ENCODE data around the gene TRERF1. TPM values are rescaled to one million over a fixed set of nuclear protein-coding genes. Genes with fewer than 3 reads are reported as not detected.

TRERF1 gene
- total RNA-seq, 1 donor from 2014 or later = 8.3 TPM

GRCh38 chr6:42304053-42304712 lies 147.5 kb downstream of the TRERF1 start:
- H3K79me2 ChIP-seq (ENCODE audit: low read depth) = peaks cover 37% of the 10 kb centered on the region
- H2AFZ ChIP-seq (replicated peaks) = no peak overlapping the region
- H3K27ac ChIP-seq = no peak overlapping the region
- Mint-ChIP-seq H3K4me3 (no peak overlapping the region), H3K27me3 (ENCODE audit: insufficient read depth, low read depth) (no peaks in the 10 kb centered on the region), H3K27ac (no peak overlapping the region), H3K9me3 (no peaks in the 10 kb centered on the region), H3K4me1 (peaks cover 15% of the 10 kb centered on the region), H3K36me3 (peaks cover 6% of the 10 kb centered on the region)
- no peaks in the 10 kb centered on the region for H3K27me3 ChIP-seq
- no peak overlapping the region for H3K4me2 ChIP-seq
- peaks cover 5% of the 10 kb centered on the region for H3K4me1 ChIP-seq
- no peak overlapping the region for H3K4me3 ChIP-seq
- no peak for TF ChIP-seq EZH2phosphoT487 (IDR thresholded peaks at IDR 0.05)
- TF ChIP-seq CTCF (IDR thresholded peaks at IDR 0.05) = no peak
- no peak for TF ChIP-seq EZH2 (IDR thresholded peaks at IDR 0.05)
- peak; percentile 44 for DNase-seq (ENCODE audit: low spot score)
- peaks cover 8% of the 10 kb centered on the region for H3F3A ChIP-seq (ENCODE audit: low read depth)
- H3K9me3 ChIP-seq (ENCODE audit: low read depth) = no peaks in the 10 kb centered on the region
- no peaks in the 10 kb centered on the region for H3K36me3 ChIP-seq
- H4K20me1 ChIP-seq (ENCODE audit: low read depth) = peaks cover 16% of the 10 kb centered on the region
- no peak overlapping the region for H3K9ac ChIP-seq

- Histone ChIP-seq H3K27me3 (no peaks in the 10 kb centered on the region), H3K79me2 (ENCODE audit: low read depth) (peaks cover 22% of the 10 kb centered on the region), H2AFZ (replicated peaks) (no peak overlapping the region), H3K9ac (no peak overlapping the region), H3K4me2 (no peak overlapping the region), H3K27ac (no peak overlapping the region), H3F3A (ENCODE audit: low read depth) (peaks cover 8% of the 10 kb centered on the region), H3K4me1 (no peaks in the 10 kb centered on the region), H3K4me3 (no peak overlapping the region), H3K9me3 (ENCODE audit: low read depth) (no peaks in the 10 kb centered on the region), H4K20me1 (ENCODE audit: low read depth) (peaks cover 15% of the 10 kb centered on the region), H3K36me3 (no peaks in the 10 kb centered on the region)
- peaks cover 15% of the 10 kb centered on the region for H3K4me1 Mint-ChIP-seq
- no peaks in the 10 kb centered on the region for H3K27me3 Mint-ChIP-seq (ENCODE audit: insufficient read depth, low read depth)
- peaks cover 8% of the 10 kb centered on the region for H3K36me3 Mint-ChIP-seq
- DNase-seq (ENCODE audit: low spot score) = no peak
- H3K9me3 Mint-ChIP-seq = no peaks in the 10 kb centered on the region
- no peak for TF ChIP-seq EZH2phosphoT487 (IDR thresholded peaks at IDR 0.05)
- no peak for TF ChIP-seq CTCF (IDR thresholded peaks at IDR 0.05)
- TF ChIP-seq EZH2 (IDR thresholded peaks at IDR 0.05) = no peak
- no peak overlapping the region for H3K4me3 Mint-ChIP-seq
- H3K27ac Mint-ChIP-seq = no peak overlapping the region
Observed at GRCh38 chr6:42302411-42302810, 149.3 kb downstream of the TRERF1 start.

- H3F3A ChIP-seq (ENCODE audit: low read depth) = peaks cover 8% of the 10 kb centered on the region
- no peak overlapping the region for H3K27ac ChIP-seq
- no peaks in the 10 kb centered on the region for H3K27me3 Mint-ChIP-seq (ENCODE audit: insufficient read depth, low read depth)
- peaks cover 9% of the 10 kb centered on the region for H3K36me3 Mint-ChIP-seq
- H3K4me3 Mint-ChIP-seq = no peak overlapping the region
- no peaks in the 10 kb centered on the region for H3K36me3 ChIP-seq
- H3K4me3 ChIP-seq = no peak overlapping the region
- peaks cover 15% of the 10 kb centered on the region for H4K20me1 ChIP-seq (ENCODE audit: low read depth)
- H3K4me1 Mint-ChIP-seq = peaks cover 15% of the 10 kb centered on the region
- no peak overlapping the region for H3K9ac ChIP-seq
- H3K9me3 ChIP-seq (ENCODE audit: low read depth) = no peaks in the 10 kb centered on the region
- no peak overlapping the region for H2AFZ ChIP-seq (replicated peaks)
- peaks cover 18% of the 10 kb centered on the region for H3K79me2 ChIP-seq (ENCODE audit: low read depth)
- H3K27me3 ChIP-seq = no peaks in the 10 kb centered on the region
- DNase-seq (ENCODE audit: low spot score) = no peak
- H3K9me3 Mint-ChIP-seq = no peaks in the 10 kb centered on the region
- no peak overlapping the region for H3K27ac Mint-ChIP-seq
- TF ChIP-seq EZH2phosphoT487 (IDR thresholded peaks at IDR 0.05) (no peak), EZH2 (IDR thresholded peaks at IDR 0.05) (no peak), CTCF (IDR thresholded peaks at IDR 0.05) (no peak)
- no peak overlapping the region for H3K4me2 ChIP-seq
- no peaks in the 10 kb centered on the region for H3K4me1 ChIP-seq
Observed at GRCh38 chr6:42301986-42302385, 149.7 kb downstream of the TRERF1 start.
